GM12878 (cell line): ENCODE data around the gene IQCK. TPM values are rescaled to one million over a fixed set of nuclear protein-coding genes. Genes with fewer than 3 reads are reported as not detected.

Experiments used
- ATAC-seq: fragments of 200-7000 bp; cut with Tn5 transposase; 3 replicates; pipeline ENCODE4 v1.9.1; 2020; ENCODE audit warnings: mild to moderate bottlenecking, moderate library complexity
- BruUV-seq: library from RNA; stranded (reverse); fragments of 400-500 nt; replicated peaks from 2 replicates; lab custom pipeline; 2021; lab: Mats Ljungman, UMichigan
- CTCF ChIA-PET: fragments of 300-600 bp; sonication (Branson Sonifier 250); formaldehyde crosslinking; extraction: SDS; loops from one replicate; lab custom pipeline; 2021; ENCODE audit warnings: inconsistent platforms; lab: Yijun Ruan, JAX
- POLR2A ChIA-PET: fragments of 350-600 bp; formaldehyde crosslinking; extraction: SDS; loops from one replicate; lab custom pipeline; 2021; ENCODE audit warnings: inconsistent platforms; lab: Charles Lee
- RAD21 ChIA-PET: fragments of 300-600 bp; sonication (Branson Sonifier 250); formaldehyde crosslinking; loops from one replicate; lab custom pipeline; 2023; ENCODE audit warnings: antibody characterized with exemption; ENCODE audit not compliant: unreplicated experiment; lab: Charles Lee
- SMC1A ChIA-PET: fragments of 300-600 bp; sonication (Branson Sonifier 250); formaldehyde crosslinking; loops from one replicate; lab custom pipeline; 2023; ENCODE audit not compliant: unreplicated experiment, uncharacterized antibody; lab: Charles Lee
- DNase-seq: peaks from one replicate; pipeline ENCODE4 v3.0.0-alpha.2; 2011; ENCODE audit warnings: low read depth, low spot score
- FAIRE-seq: peaks from 3 replicates; lab custom pipeline; 2011; peaks lifted over from hg19 to GRCh38; lab: Jason Lieb, UNC
- H2AFZ ChIP-seq: 2 replicates; pipeline ENCODE4 v1.6.0; 2011; ENCODE audit warnings: low read depth, low read length, control low read depth; ENCODE audit not compliant: control insufficient read depth
- H3K27ac ChIP-seq: 2 replicates; pipeline ENCODE4 v1.5.1; 2011; ENCODE audit warnings: control low read depth; ENCODE audit not compliant: control insufficient read depth, insufficient read depth
- H3K27me3 ChIP-seq, 2 experiments: replicated peaks in 1 of 2; 2 replicates each; pipeline versions ENCODE4 v1.6.0 to v1.6.1; 2011; ENCODE audit warnings: low read length in 1 of 2; ENCODE audit not compliant: control insufficient read depth in 2 of 2, insufficient read depth in 2 of 2
- H3K36me3 ChIP-seq, 2 experiments: 2 replicates each; pipeline ENCODE4 v1.5.1; 2011; ENCODE audit warnings: low read length in 1 of 2; ENCODE audit not compliant: control insufficient read depth in 2 of 2, insufficient read depth in 2 of 2
- H3K4me1 ChIP-seq: 2 replicates; pipeline ENCODE4 v1.6.1; 2011; ENCODE audit warnings: mild to moderate bottlenecking, low read length, moderate library complexity, mixed read lengths; ENCODE audit not compliant: control insufficient read depth, insufficient read depth
- H3K4me2 ChIP-seq: 2 replicates; pipeline ENCODE4 v1.6.0; 2011; ENCODE audit warnings: control low read depth; ENCODE audit not compliant: control insufficient read depth, insufficient read depth
- H3K4me3 ChIP-seq: fragments of 200-600 bp; sonication (generic); 2 replicates; pipeline ENCODE4 v1.5.1; 2016
- H3K79me2 ChIP-seq: 2 replicates; pipeline ENCODE4 v1.6.0; 2011; ENCODE audit warnings: low read length; ENCODE audit not compliant: control insufficient read depth, insufficient read depth
- H3K9ac ChIP-seq: 2 replicates; pipeline ENCODE4 v1.8.0; 2011; ENCODE audit warnings: low read length, control low read depth, mixed read lengths; ENCODE audit not compliant: control insufficient read depth, insufficient read depth
- H3K9me3 ChIP-seq: replicated peaks from 3 replicates; pipeline ENCODE4 v1.5.1; 2011; ENCODE audit warnings: mild to moderate bottlenecking, low read length; ENCODE audit not compliant: control insufficient read depth, insufficient read depth
- H4K20me1 ChIP-seq: 2 replicates; pipeline ENCODE4 v1.6.0; 2011; ENCODE audit not compliant: control insufficient read depth, insufficient read depth
- ATF7 ChIP-seq: fragments of 450-650 bp; IDR thresholded peaks from 2 replicates; pipeline ENCODE4 v1.6.1; 2016; ENCODE audit warnings: low read depth, mild to moderate bottlenecking
- EGR1 ChIP-seq, 2 experiments: IDR thresholded peaks; 1 replicate in 1 of 2; 2 replicates in 1 of 2; pipeline ENCODE4 v1.6.1; 2011 to 2012; ENCODE audit warnings: low read depth in 2 of 2, low read length in 2 of 2, borderline replicate concordance in 1 of 2, mild to moderate bottlenecking in 1 of 2, moderate library complexity in 1 of 2
- IRF5 ChIP-seq: fragments of 450-650 bp; IDR thresholded peaks from 2 replicates; pipeline ENCODE4 v1.6.1; 2017; ENCODE audit warnings: borderline replicate concordance
- JUNB ChIP-seq: IDR thresholded peaks from 2 replicates; pipeline ENCODE4 v1.6.1; 2016; ENCODE audit warnings: antibody characterized with exemption, mild to moderate bottlenecking
- NRF1 ChIP-seq: conservative IDR thresholded peaks from 2 replicates; pipeline ENCODE4 v1.6.1; 2011; ENCODE audit warnings: mild to moderate bottlenecking, low read depth, low read length, improper control_type of control experiment
- USF2 ChIP-seq: IDR thresholded peaks from 2 replicates; pipeline ENCODE4 v1.6.1; 2011; ENCODE audit warnings: low read depth, low read length, improper control_type of control experiment, borderline replicate concordance
- ZBTB11 ChIP-seq: fragments of 450-650 bp; formaldehyde crosslinking; IDR thresholded peaks from 2 replicates; pipeline ENCODE4 v1.5.0; 2022; ENCODE audit warnings: mild to moderate bottlenecking, missing genetic modification characterization
- ZNF622 ChIP-seq: fragments of 450-650 bp; IDR thresholded peaks from 2 replicates; pipeline ENCODE4 v1.6.1; 2017; ENCODE audit warnings: mild to moderate bottlenecking, inconsistent platforms
- WGBS: methylation state at CpG from one replicate; pipeline ENCODE4 v1.1.6; 2016; ENCODE audit warnings: low lambda C conversion rate; ENCODE audit not compliant: insufficient replicate concordance, insufficient coverage; ENCODE audit errors: missing lambda C conversion rate; 5-methylcytosine and 5-hydroxymethylcytosine counted together
- in situ Hi-C: fragments of 300-500 bp; cut with MboI; formaldehyde crosslinking; loops from 9 replicates; pipeline ENCODE4 v1.14.3; 2018; ENCODE audit warnings: mixed read lengths
- intact Hi-C: fragments of 100-400 bp; cut with micrococcal nuclease; formaldehyde crosslinking; loops from one replicate; pipeline ENCODE4 v1.14.2; 2022; ENCODE audit not compliant: unreplicated experiment
- polyA plus RNA-seq, 11 experiments: library from polyadenylated mRNA; depleted of rRNA in 4 of 11; unstranded in 6 of 11; stranded (reverse) in 5 of 11; fragments of >200 nt; fragmentation: Nextera tagmentation in 4 of 11; fragmentation: Illumina TruSeq in 1 of 11; extraction: Ambion mirVana in 4 of 11; extraction: Trizol in 1 of 11; gene quantifications; 1 replicate in 1 of 11; 2 replicates in 10 of 11; pipeline versions ENCODE4 v1.2.1 to v1.2.3, GENCODE V29; 2011 to 2016; ENCODE audit warnings: inconsistent platforms in 2 of 11, missing spikeins in 2 of 11, low read depth in 1 of 11
- total RNA-seq, 4 experiments: library from RNA; depleted of rRNA in 3 of 4; stranded (reverse); fragments of >200 nt in 3 of 4; fragmentation: Illumina TruSeq in 1 of 4; extraction: Trizol in 1 of 4; gene quantifications; 2 replicates each; pipeline versions ENCODE4 v1.2.1 to v1.2.3, GENCODE V29; 2013 to 2021
- TF ChIP-seq, protein P1 (sequence below): fragments of 450-650 bp; conservative IDR thresholded peaks from 2 replicates; pipeline ENCODE4 v1.6.1; 2017; ENCODE audit warnings: mild to moderate bottlenecking, moderate library complexity
- TF ChIP-seq, protein P2 (sequence below): fragments of 450-650 bp; IDR thresholded peaks from 2 replicates; pipeline ENCODE4 v1.6.1; 2017; ENCODE audit warnings: antibody characterized with exemption, mild to moderate bottlenecking, moderate library complexity

The IQCK gene
- total and polyA plus RNA-seq, 10 of the 15 experiments (the other 5 are each of a cell fraction or from before 2014, with no cell fraction given): 1.0 to 4.2 (median 2.4) TPM

- ATAC-seq (no peak), FAIRE-seq (no peak), DNase-seq (no peak)
- Histone ChIP-seq H2AFZ (no peak overlapping the region), H3K4me2 (no peak overlapping the region), H4K20me1 (no peaks in the 10 kb centered on the region), H3K27me3 (no peaks in the 10 kb centered on the region; a peak in 1 of 4 replicates), H3K9ac (no peak overlapping the region), H3K4me1 (no peaks in the 10 kb centered on the region), H3K4me3 (no peak overlapping the region), H3K36me3 (no peaks in the 10 kb centered on the region), H3K27ac (no peak overlapping the region), H3K79me2 (no peaks in the 10 kb centered on the region), H3K9me3 (no peaks in the 10 kb centered on the region)
- ChIA-PET RAD21 (no interaction called here), SMC1A (no interaction called here), CTCF (interaction anchor here (1.0 to 6.5 kb wide), 4 partner anchors 10 to 488 kb away, joined by 3 to 47 read pairs (median 10); no protein-coding TSS in a partner anchor), POLR2A (no interaction called here)
- WGBS: 69% methylated on average over 4 of the region's 5 CpGs
- TF ChIP-seq ZNF622 (no peak), JUNB (no peak), ATF7 (no peak), EGR1 (IDR thresholded peaks at IDR 0.05; ENCODE audit: borderline replicate concordance in 1 of 2, low read depth in 2 of 2, low read length in 2 of 2) (no peak), NRF1 (no peak), USF2 (no peak), ZBTB11 (no peak), IRF5 (no peak)
- TF ChIP-seq, protein P1, sequence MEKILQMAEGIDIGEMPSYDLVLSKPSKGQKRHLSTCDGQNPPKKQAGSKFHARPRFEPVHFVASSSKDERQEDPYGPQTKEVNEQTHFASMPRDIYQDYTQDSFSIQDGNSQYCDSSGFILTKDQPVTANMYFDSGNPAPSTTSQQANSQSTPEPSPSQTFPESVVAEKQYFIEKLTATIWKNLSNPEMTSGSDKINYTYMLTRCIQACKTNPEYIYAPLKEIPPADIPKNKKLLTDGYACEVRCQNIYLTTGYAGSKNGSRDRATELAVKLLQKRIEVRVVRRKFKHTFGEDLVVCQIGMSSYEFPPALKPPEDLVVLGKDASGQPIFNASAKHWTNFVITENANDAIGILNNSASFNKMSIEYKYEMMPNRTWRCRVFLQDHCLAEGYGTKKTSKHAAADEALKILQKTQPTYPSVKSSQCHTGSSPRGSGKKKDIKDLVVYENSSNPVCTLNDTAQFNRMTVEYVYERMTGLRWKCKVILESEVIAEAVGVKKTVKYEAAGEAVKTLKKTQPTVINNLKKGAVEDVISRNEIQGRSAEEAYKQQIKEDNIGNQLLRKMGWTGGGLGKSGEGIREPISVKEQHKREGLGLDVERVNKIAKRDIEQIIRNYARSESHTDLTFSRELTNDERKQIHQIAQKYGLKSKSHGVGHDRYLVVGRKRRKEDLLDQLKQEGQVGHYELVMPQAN: no peak
- TF ChIP-seq, protein P2, sequence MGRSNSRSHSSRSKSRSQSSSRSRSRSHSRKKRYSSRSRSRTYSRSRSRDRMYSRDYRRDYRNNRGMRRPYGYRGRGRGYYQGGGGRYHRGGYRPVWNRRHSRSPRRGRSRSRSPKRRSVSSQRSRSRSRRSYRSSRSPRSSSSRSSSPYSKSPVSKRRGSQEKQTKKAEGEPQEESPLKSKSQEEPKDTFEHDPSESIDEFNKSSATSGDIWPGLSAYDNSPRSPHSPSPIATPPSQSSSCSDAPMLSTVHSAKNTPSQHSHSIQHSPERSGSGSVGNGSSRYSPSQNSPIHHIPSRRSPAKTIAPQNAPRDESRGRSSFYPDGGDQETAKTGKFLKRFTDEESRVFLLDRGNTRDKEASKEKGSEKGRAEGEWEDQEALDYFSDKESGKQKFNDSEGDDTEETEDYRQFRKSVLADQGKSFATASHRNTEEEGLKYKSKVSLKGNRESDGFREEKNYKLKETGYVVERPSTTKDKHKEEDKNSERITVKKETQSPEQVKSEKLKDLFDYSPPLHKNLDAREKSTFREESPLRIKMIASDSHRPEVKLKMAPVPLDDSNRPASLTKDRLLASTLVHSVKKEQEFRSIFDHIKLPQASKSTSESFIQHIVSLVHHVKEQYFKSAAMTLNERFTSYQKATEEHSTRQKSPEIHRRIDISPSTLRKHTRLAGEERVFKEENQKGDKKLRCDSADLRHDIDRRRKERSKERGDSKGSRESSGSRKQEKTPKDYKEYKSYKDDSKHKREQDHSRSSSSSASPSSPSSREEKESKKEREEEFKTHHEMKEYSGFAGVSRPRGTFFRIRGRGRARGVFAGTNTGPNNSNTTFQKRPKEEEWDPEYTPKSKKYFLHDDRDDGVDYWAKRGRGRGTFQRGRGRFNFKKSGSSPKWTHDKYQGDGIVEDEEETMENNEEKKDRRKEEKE: no peak
- in situ Hi-C loops (no loop called here), intact Hi-C loops (no loop called here)
- BruUV-seq: no TSS peak
Observed at GRCh38 chr16:19896951-19897350, 178.9 kb downstream of the IQCK start.
